Activated T-cell treated with anti-CD3 and anti-CD28 coated beads, Interleukin-2, amount 50 U/mL, for 48 hours (primary cell): ENCODE results near the gene PDCL2.
"Not testable (repeated sequence)": the region's sequence is repeated elsewhere in the genome, so short reads cannot be mapped to it uniquely, and the experiment has no call there.

ENCODE experiments used
- DNase-seq, 2 experiments: peaks; one replicate each; pipeline ENCODE4 v3.0.0-alpha.2; 2020

PDCL2 gene, protein sequence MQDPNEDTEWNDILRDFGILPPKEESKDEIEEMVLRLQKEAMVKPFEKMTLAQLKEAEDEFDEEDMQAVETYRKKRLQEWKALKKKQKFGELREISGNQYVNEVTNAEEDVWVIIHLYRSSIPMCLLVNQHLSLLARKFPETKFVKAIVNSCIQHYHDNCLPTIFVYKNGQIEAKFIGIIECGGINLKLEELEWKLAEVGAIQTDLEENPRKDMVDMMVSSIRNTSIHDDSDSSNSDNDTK

DNA sequence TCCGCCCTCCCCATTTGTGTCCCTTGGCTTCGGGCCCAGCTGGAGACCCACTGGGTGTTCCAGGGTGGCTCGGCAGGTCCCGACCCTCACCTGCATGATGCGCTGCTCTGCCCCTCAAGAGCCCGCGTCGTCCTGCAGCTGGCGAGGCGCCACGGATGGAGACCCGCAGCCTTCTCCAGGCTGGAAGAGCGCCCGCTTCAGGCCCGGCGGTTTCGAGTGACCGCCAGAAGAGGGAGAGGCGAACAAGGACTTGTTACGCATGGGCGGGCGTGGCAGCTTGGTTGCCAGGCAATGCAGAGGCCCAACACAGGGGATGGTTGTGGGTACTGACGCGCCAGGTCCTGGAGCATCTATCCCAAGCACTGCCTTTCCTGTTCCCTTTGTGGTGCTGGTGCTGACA lies at the start of gene PDCL2:
TSS of gene PDCL2 (minus strand) at position 232 of the 400 bp plus-strand sequence. CDS start at position 96, 136 bp downstream.
- no peak for DNase-seq

DNA sequence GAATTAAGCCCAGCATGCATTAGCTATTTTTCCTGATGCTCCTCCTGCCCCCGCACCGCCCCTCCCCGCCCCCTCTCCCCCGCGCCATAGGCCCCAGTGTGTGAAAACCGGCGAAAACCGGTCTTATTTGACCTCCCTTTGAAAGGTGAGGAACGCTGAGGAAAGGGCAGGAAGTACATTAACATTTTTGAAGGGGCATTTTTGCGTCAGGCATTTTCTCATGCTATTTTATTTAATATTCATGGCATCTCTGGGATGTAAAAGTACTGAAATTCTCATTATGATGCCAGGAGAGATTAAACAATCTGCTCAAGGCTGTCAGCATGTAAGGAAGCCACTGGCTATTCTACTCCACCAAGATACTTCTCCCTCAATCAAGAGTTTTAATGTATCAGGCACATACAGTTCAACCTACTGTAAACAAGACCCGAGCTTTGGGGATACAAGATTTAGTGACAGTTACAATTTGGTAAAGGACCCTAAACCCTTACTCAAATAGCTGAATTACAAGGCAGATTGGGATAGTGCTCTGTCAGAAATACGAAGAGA lies 45.3 kb upstream of the PDCL2 start:
- DNase-seq = no peak

DNA sequence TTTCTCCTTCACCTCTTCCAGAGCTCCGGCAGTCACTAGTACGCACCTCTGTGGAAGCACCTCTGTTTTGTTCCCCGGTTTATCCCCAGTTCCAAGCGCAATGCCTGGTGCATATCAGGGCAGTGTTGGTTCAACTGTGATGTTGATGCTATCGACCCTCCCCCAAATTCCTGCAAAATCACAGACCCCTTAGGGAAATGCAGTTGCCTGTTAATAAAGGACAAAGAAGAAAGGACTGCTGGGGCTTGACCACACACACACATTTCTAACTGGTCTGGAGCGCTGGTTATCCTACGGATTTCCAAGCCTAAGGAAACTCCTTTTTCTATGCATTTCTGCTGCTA lies 44.6 kb upstream of the PDCL2 start:
- no peak for DNase-seq

DNA sequence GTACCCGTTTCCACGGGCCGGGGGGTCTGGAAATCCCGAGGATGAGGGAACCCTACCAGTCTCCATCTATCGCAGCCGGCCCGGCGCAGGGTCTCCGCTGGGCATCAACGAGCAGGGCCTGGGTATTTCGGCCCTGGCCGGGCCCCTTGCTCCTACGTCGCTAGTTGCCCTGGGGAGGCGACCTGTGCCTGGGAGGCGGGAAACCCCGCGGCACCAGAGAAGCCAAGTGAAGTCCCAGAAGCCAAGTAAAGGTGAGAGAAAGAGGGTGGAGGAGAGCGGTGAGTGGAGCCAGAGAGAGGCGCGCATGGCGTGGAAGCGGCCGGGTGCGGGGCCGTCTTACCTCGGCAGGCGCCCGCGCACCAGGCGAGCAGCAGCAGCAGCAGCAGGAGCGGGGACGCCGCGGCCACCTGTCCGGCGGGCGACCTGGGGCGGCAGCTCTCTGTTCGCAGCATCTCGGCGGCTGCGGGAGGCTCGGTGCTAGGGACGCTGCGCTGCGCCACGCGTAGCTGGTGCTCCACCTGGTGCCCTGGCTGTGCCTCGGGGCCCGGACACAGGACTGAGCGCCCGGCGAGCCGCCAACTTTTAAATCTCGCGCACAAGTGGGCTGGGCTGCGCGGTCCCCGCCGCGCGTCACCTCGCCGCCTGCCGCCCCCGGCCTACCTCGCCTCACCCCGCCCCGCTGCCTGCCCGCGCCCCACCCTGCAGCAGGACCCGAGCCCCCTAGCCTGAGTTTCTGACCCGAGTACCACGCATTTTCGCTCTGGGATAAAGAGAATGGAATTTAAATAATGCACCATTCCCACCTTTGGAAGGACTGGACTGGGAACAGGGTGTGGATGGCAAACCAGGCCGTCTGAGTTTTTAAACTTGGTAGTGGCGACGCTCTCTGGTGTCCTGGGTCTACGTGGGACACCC lies 44.0 kb upstream of the PDCL2 start, which contains the start of gene NMU:
TSS of gene NMU (minus strand) at position 558 of the 915 bp plus-strand sequence. CDS start at position 452, 106 bp downstream.
- peak; percentile 46 to 68 for DNase-seq

DNA sequence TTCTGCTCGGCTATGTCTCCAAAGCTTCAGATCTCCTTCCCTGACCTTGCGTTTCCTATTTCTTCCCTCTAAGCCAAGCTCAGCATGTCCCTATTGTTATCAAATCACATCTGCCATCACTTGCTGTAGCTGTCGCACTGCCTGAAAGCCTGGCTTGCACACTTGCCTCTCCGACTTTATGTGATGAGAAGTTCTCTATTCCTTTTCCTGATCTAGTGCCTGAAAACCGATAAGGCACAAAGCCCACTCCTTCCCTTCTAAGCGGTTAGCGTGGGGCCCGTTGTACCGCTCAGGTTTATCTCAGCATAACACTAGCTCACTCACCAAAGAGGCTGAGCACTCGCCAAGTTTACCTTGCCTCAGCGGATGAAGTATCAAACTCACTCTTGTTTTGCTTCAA lies 43.2 kb upstream of the PDCL2 start:
- peak; percentile 23 to 27 for DNase-seq

DNA sequence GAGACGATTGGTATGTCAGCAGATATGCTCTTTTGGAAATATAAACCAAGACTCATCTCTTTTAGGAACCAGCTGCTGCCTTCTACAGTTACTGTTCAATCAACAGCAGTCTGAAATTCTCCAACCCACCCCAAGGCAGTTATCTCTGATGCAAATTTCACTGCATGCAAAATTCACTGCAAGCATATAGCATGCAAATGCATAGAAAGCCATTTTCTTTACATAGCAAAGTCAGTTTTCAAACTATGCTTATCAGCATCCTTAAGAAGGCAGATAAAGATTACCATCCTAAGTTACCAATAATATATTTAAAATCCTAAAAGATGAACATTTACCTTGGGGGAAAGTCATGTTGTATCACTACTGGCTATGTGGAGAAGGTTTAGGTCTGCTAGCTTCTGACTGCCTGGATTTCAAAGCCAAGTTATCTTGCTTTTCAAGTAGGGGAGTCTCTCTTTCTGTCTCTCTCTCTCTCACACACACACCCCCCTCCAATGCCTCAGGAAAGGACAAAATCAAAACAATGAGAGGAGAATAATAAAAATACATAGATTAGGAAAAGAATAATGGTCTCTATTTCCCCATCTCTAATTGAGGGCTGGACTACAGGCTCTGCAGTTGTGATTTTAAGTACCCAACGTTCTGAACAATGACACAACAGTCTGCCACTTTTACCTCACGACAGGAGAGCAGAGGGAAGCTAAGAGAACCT lies 42.5 kb upstream of the PDCL2 start:
- no peak for DNase-seq

DNA sequence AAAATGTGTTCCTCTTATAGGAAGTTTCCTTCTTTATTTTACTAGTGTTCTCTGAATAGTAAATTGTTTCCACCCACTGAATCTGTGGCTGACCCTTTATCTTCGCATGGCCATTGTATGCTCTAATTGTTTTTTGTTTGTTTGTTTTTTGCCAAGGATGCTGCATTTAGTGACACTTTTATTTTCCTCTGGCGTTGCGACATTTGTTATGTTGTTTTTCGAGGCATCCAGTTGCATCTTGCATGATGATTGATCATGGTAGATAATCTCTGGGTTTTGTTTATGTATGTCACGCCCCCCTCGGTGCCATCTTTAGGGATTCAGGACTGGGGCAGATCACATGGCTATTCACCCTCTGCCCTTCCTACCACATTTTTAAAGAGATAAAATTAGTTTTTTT lies 41.9 kb upstream of the PDCL2 start:
- DNase-seq = no peak

DNA sequence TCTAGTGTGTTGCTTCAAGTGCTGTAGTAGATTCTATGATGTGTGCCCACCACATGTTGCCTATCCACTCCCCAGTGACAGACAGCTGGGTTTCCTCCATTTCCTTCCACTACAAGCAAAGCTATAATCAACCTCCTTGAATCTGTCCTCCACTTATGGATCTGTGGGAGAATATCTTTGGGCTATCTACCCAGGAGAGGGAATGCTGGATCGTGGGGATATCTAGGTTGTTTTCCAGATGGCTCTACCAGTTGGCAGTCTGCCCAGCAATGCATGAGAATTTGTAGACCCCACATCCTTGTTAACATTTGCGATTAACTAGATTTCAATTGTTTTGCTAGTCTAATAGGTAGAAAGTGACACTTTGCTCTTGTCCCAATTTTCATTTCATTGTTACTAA lies 33.8 kb upstream of the PDCL2 start:
- no peak for DNase-seq

DNA sequence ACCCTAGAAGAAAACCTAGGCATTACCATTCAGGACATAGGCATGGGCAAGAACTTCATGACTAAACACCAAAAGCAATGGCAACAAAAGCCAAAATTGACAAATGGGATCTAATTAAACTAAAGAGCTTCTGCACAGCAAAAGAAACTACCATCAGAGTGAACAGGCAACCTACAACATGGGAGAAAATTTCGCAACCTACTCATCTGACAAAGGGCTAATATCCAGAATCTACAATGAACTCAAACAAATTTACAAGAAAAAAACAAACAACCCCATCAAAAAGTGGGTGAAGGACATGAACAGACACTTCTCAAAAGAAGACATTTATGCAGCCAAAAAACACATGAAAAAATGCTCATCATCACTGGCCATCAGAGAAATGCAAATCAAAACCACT lies 32.0 kb upstream of the PDCL2 start:
- not testable (repeated sequence) for DNase-seq

DNA sequence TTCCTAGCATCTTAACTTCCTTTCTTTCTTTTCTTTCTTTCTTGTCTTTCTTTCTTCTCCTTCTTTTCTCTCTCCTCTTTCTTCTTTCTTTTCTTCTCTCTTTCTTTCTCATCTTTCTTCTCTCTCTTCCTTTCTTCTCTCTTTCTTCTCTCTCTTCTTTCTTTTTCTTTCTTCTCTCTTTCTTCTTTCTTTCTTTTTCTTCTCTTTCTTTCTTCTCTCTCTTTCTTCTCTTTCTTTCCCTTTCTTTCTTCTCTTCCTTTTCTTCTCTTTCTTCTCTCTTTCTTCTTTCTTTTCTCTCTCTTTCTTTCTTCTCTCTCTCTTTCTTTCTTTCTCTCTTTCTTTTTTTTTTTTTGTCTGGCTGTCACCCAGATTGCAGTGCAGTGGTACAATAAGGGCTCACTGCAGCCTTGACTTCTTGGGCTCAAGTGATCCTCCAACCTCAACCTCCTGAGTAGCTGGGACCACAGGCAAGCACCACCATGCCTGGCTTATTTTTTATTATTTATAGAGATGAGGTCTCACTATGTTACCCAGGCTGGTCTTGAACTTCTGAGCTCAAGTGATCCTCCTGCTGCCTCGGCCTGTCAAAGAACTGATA lies 26.6 kb upstream of the PDCL2 start:
- no peak for DNase-seq

DNA sequence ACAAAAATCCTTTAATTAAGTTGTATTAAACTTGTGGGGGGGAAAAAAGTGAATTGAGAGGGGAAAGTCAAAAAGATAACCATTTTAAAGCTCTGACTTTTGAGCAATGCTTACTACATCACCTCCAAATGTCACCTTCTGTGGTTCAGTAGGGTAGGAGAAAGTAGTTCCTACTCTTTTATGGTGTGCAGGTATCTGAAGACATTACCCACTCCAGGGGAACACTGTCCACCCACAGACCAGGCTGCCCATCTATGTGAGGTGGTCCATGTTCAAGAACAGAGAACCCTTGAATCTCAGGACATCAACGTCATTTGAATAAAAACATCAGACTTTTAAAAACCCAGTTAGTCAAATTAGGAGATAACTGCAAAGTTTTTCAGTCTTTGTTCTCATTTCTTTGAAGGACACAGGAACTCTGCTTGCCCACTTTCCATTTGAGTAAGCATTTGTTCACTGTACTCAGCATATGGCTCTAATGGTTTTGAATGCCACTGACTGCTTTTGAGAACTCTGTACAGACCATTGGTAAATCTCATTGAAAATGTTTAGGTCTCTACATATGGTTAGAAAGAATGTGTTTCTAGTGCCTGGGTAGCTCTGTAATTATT lies 25.6 kb upstream of the PDCL2 start:
- DNase-seq = no peak

DNA sequence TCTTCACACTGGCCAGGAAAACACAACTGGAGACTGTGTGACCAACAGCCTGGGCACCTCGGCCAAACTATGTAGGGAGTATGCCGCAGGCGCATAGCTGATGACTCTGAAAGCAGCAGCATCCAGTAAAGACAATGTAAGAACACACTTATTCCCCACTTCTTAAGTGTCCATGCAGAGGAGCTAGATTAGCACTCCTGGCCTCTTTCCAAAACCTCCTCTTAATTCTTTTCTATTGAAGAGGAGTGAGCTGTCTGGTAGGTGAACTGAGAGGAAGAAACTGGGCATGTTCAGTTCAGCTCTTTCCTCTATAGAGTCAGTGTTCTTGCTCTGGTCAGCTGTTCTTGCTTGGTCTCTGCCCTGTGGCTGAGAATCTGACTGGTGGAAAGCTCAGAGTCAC lies 23.0 kb upstream of the PDCL2 start:
- DNase-seq = no peak

DNA sequence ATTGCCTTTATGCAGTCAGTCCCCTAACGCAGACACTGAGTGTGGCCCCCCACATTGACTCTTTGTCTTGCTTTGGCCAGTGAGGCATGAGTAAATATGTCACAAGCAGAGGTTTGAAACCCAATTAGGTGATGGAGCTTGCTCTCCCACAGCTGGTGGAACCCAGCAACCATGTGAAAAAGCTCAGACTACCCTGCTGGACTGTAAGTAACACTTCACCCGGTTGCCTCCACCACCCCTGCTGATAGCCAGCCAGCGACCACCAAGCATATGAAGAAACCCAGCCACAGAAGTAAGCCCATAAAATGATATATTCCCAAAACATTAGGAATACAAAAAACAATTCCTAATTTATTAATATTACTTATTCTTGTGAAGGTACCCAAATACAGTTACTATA lies 21.6 kb upstream of the PDCL2 start:
- no peak for DNase-seq

DNA sequence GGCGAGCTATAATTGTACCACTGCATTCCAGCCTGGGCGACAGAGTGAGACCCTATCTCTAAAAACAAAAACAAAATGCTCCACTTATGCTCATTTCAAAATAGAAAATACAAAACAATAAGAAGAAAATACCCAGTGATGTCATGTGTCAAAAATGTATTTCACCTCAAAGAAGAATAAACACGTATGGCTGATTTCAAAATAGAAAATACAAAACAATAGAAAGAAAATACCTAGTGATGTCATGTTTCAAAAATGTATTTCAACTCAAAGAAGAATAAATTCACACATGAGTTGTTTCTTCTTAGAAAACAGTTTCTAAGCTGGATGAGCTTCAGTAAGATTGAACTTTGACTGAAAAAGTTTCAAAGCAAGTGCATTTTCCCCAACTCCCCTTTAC lies 20.3 kb upstream of the PDCL2 start:
- DNase-seq = no peak

DNA sequence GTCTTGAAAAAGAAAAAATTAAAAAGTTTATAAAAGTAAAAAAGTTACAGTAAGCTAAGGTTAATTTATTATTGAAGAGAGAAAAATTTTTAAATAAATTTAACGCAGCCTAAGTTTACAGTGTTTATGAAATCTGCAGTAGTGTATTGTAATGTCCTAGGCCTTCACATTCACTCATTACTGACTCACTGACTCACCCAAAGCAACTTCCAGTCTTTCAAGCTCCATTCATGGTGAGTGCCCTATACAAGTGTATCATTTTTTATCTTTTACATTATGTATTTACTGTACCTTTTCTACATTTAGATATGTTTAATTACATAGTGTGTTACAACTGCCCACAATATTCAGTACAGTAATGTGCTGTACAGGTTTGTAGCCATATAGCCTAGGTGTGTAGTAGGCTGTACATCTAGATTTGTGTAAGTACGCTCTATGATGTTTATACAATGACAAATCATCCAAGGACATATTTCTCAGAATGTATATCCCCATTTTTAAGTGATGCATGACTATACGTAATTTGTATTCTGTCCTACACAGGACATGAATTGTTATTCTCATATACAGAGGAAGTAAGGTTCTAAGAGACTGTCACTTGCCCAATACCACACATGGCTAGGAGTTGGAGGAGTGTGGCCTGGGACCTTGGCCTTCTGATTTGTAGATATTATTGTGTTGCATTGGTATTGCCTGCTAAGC lies 19.5 kb upstream of the PDCL2 start:
- no peak for DNase-seq

DNA sequence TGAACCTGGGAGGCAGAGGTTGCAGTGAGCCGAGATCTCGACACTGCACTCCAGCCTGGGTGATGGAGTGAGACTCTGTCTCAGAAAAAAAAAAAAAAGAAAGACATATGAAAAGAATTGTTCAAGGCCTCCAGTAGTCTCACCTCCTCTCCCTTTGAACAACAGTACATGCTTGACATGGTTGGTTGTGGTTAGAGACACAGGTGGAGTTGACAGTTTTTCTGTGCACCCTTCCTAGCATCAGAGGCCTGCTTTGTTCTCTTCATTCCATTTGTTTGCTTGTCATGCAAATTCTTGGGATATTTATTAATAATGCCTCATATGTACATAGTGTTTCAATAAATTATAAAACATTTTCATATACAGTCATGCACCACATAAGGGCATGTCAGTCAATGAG lies 18.3 kb upstream of the PDCL2 start:
- DNase-seq = no peak

DNA sequence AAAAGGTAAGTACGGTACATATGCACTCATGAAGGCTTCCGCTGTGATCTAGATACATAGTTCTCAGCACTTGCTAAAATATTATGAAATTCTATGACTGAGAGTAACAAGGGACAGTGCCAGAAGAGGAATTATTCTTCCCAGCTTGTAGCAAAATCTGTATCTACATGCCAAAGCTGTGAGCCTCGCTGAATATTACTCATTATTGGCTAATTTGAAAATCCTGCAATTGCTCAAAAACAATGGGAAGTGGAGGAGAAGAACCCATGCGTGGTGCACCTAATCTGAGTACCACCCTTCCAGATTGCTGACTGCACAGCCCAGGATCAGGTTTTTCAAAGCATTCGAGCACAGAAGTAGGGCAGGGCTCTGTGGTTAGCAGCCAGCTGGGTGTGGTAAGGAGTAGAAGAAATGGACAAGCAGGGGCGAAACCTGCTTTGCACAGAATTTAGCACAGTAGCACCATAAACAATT lies 17.4 kb upstream of the PDCL2 start:
- no peak for DNase-seq

DNA sequence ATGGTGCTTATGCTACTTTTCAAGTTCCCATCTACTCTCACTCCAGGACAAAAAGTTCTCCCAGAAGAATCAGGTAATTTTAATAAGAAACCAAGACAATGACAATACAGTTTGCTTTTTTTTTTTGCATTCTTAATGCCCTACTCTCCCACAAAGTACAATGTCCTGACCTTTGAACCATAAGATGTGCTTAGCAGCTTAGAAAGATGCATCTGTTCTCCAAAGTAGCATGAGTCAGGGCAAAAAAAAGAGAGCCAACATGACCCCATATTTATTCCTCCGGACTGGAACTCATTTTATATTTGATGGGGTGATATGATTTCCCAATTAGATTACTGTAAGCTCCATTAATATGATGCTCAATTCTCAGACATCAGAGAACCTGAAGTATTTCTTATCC lies 16.5 kb upstream of the PDCL2 start:
- no peak for DNase-seq

DNA sequence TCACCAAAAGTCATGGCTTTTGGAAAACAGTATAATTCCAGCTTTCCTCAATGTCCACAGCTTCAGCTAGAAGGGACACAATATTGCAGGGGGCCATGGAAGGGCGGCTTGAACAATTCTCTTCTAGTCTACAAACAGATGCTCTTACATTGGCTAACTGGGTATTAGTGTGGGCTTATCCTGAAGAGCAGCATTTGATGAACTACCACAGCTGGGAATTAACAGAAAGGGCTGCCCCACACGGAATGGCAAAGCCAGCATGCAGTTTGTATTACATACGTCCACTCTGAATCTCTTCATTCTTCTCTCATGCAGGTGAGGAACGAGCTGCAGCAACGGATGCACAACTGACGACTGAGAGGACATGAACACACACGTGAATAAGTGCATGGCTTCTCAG lies 13.0 kb upstream of the PDCL2 start:
- DNase-seq = no peak

DNA sequence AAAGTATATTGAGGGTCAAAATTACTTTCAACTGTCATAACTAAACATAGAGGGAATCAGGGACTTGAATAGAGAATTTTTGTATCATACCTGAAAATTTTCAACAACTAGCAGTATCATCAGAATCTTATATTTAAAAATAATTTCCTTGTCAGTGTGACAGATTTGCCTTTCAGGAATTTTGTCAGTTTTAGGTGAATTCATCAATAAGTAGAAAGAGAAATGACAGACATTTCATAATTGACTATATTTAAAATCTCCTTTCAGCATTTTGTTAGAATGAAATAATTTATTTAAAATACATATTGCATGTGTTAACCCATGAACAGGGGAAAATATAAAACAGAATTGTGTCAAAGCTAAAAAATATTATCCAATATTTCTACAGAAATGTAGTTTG lies 8.6 kb upstream of the PDCL2 start:
- DNase-seq = no peak

DNA sequence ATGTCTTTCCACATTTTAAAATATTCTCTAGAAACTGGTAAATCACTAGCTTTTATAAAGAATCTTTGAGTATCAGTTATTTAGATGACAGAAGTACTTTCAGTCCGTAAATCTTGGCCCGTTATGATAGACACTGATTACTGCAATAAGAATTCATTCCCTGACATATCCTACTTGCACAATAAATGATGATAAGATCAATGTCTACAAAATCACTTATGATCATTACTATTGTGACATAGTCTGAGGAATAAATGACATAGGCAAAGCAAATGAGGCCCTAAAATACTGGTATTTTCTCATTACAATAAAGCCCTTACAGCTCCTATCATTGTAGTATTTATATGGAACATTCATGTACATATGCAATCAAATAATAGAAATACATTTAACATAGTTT lies 6.6 kb upstream of the PDCL2 start:
- DNase-seq = no peak

DNA sequence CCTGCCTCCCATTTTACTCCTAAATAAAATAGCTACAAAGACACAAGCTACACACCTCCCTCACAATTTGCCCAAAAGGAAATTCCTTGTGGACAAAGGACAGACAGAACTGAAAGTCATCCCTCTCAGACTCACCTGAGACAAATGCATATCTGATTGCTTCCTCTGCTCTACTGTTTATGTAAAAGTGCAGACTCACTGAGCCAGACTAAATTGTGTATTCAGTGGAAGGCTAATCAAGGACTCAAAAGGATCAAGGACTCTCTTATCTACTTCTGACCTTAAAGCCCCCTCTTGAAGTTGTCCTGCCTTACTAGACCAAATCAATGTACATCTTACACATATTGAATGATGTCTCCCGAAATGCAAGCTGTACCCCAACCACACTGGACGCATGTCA lies 3.9 kb downstream of the PDCL2 start:
- no peak for DNase-seq
